ENCODE data around the gene IL17RA. TPM values are rescaled to one million over a fixed set of nuclear protein-coding genes. Genes with fewer than 3 reads are reported as not detected.

The IL17RA gene
- total and polyA plus RNA-seq, 8 donors: 3.2 to 19.1 (median 8.7) TPM

DNA sequence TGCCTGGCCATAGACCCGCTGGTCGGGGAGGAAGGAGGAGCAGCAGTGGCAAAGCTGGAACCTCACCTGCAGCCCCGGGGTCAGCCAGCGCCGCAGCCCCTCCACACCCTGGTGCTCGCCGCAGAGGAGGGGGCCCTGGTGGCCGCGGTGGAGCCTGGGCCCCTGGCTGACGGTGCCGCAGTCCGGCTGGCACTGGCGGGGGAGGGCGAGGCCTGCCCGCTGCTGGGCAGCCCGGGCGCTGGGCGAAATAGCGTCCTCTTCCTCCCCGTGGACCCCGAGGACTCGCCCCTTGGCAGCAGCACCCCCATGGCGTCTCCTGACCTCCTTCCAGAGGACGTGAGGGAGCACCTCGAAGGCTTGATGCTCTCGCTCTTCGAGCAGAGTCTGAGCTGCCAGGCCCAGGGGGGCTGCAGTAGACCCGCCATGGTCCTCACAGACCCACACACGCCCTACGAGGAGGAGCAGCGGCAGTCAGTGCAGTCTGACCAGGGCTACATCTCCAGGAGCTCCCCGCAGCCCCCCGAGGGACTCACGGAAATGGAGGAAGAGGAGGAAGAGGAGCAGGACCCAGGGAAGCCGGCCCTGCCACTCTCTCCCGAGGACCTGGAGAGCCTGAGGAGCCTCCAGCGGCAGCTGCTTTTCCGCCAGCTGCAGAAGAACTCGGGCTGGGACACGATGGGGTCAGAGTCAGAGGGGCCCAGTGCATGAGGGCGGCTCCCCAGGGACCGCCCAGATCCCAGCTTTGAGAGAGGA, 24.5 kb downstream of the IL17RA start:
- H3K36me3 ChIP-seq: peaks cover 47 to 69% (median 68%) of the 10 kb centered on the region in 4 donors
- H3K4me1 ChIP-seq: peaks cover 0 to 24% (median 0%) of the 10 kb centered on the region in 4 donors
- DNase-seq: no peak
- H3K27me3 ChIP-seq: no peaks in the 10 kb centered on the region
- TF ChIP-seq EP300 (IDR thresholded peaks at IDR 0.05) (no peak), POLR2AphosphoS5 (IDR thresholded peaks at IDR 0.05) (no peak), POLR2A (IDR thresholded peaks at IDR 0.05) (no peak)
- TF ChIP-seq, protein P1, sequence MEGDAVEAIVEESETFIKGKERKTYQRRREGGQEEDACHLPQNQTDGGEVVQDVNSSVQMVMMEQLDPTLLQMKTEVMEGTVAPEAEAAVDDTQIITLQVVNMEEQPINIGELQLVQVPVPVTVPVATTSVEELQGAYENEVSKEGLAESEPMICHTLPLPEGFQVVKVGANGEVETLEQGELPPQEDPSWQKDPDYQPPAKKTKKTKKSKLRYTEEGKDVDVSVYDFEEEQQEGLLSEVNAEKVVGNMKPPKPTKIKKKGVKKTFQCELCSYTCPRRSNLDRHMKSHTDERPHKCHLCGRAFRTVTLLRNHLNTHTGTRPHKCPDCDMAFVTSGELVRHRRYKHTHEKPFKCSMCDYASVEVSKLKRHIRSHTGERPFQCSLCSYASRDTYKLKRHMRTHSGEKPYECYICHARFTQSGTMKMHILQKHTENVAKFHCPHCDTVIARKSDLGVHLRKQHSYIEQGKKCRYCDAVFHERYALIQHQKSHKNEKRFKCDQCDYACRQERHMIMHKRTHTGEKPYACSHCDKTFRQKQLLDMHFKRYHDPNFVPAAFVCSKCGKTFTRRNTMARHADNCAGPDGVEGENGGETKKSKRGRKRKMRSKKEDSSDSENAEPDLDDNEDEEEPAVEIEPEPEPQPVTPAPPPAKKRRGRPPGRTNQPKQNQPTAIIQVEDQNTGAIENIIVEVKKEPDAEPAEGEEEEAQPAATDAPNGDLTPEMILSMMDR (IDR thresholded peaks at IDR 0.05): no peak
- no peak overlapping the region for H3K4me3 ChIP-seq
- H3K27ac ChIP-seq: no peak overlapping the region
- intact Hi-C loops (cut with DNase I; ENCODE audit: low total_unique reads): no loop called here
- H3K9me3 ChIP-seq: no peaks in the 10 kb centered on the region
- WGBS, 5 donors: 94 to 97% (median 95%) methylated on average over 28 to 42 of the region's 42 CpGs

DNA sequence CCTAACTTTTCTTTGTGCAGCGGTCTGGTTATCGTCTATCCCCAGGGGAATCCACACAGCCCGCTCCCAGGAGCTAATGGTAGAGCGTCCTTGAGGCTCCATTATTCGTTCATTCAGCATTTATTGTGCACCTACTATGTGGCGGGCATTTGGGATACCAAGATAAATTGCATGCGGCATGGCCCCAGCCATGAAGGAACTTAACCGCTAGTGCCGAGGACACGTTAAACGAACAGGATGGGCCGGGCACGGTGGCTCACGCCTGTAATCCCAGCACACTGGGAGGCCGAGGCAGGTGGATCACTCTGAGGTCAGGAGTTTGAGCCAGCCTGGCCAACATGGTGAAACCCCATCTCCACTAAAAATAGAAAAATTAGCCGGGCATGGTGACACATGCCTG, 25.2 kb downstream of the IL17RA start:
- H3K4me1 ChIP-seq: peaks cover 0 to 28% (median 0%) of the 10 kb centered on the region in 4 donors
- no peak overlapping the region for H3K27ac ChIP-seq
- no peaks in the 10 kb centered on the region for H3K9me3 ChIP-seq
- no peak for DNase-seq
- intact Hi-C loops (cut with DNase I; ENCODE audit: low total_unique reads): no loop called here
- no peak for TF ChIP-seq POLR2AphosphoS5 (IDR thresholded peaks at IDR 0.05)
- no peak for TF ChIP-seq POLR2A (IDR thresholded peaks at IDR 0.05)
- TF ChIP-seq EP300 (IDR thresholded peaks at IDR 0.05): no peak
- TF ChIP-seq, protein P1 (IDR thresholded peaks at IDR 0.05): no peak
- H3K4me3 ChIP-seq: no peak overlapping the region
- 89 to 94% (median 90%) methylated on average over 16 of the region's 16 CpGs for WGBS, 5 donors
- no peaks in the 10 kb centered on the region for H3K27me3 ChIP-seq
- H3K36me3 ChIP-seq: peaks cover 40 to 62% (median 61%) of the 10 kb centered on the region in 4 donors

DNA sequence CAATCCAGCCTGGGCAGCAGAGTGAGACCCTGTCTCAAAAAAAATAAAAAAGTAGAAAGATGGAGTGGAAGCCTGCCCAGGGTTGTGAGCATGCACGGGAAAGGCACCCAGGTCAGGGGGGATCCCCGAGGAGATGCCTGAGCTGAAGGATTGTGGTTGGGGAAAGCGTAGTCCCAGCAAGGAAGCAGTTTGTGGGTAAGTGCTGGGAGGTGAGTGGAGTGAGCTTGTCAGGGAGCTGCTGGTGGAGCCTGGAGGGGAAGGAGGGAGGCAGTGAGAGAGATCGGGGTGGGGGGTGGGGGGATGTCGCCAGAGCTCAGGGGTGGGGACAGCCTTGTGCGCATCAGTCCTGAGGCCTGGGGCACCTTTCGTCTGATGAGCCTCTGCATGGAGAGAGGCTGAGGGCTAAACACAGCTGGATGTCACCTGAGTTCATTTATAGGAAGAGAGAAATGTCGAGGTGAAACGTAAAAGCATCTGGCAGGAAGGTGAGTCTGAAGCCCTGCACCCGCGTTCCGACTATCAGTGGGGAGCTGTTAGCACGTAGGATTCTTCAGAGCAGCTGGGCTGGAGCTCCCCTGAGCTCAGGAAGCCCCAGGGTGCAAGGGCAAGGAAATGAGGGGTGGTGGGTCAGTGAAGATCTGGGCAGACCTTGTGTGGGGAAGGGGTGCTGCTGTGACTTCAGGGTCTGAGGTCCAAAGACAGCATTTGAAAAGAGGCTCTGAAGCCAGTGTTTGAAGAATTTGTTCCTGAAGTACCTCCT, 26.2 kb downstream of the IL17RA start:
- intact Hi-C loops (cut with DNase I; ENCODE audit: low total_unique reads): no loop called here
- no peak for TF ChIP-seq POLR2AphosphoS5 (IDR thresholded peaks at IDR 0.05)
- TF ChIP-seq POLR2A (IDR thresholded peaks at IDR 0.05): no peak
- TF ChIP-seq EP300 (IDR thresholded peaks at IDR 0.05): no peak
- TF ChIP-seq, protein P1 (IDR thresholded peaks at IDR 0.05): no peak
- WGBS, 5 donors: 79 to 84% (median 80%) methylated on average over 13 of the region's 13 CpGs
- Histone ChIP-seq H3K4me3 (no peak overlapping the region), H3K36me3 (peaks cover 32 to 52% (median 51%) of the 10 kb centered on the region in 4 donors), H3K4me1 (peaks cover 0 to 28% (median 0%) of the 10 kb centered on the region in 4 donors), H3K27ac (no peak overlapping the region), H3K27me3 (no peaks in the 10 kb centered on the region), H3K9me3 (no peaks in the 10 kb centered on the region)
- DNase-seq: no peak

DNA sequence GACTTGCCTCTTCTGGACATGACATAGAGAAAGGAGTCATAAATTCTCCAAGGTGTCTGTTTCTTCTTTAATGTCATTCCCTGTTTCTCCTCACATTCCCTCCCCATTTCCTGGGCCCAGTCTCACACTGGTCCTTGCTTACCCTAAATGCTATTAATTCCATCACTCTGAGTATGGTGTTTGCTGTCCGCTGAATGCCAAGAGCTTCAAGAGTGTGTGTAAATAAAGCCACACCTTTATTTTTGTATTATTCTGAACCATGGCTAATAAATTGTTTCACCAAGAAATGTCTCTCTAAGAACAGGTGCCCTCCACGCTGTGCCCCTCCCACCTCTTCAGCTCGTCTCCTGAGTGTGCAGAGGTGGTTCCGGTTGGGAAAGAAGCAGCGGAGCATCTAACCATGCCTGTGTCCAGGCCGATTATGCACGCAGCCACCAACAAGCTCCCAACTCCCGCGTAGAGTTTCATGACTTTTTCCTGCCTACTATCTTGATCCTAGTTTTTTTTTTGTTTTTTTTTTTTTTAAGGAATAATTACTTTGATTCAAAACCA, 27.8 kb downstream of the IL17RA start:
- WGBS, 5 donors: 53 to 61% (median 55%) methylated on average over 9 of the region's 9 CpGs
- no peak for DNase-seq

More for the DNA sequence above, 27.8 kb downstream of the IL17RA start:
- intact Hi-C loops (cut with DNase I; ENCODE audit: low total_unique reads): no loop called here
- Histone ChIP-seq H3K36me3 (peaks cover 17 to 36% (median 35%) of the 10 kb centered on the region in 4 donors), H3K27me3 (no peaks in the 10 kb centered on the region), H3K27ac (no peak overlapping the region), H3K4me1 (peaks cover 0 to 26% (median 0%) of the 10 kb centered on the region in 4 donors), H3K4me3 (no peak overlapping the region), H3K9me3 (no peaks in the 10 kb centered on the region)
- TF ChIP-seq POLR2AphosphoS5 (IDR thresholded peaks at IDR 0.05) (no peak), POLR2A (IDR thresholded peaks at IDR 0.05) (no peak), EP300 (IDR thresholded peaks at IDR 0.05) (no peak)
- TF ChIP-seq, protein P1 (IDR thresholded peaks at IDR 0.05): no peak
